CD1c-positive myeloid dendritic cell (primary cell): ENCODE results near the gene ZNF446.
"Not testable (repeated sequence)": the region's sequence is repeated elsewhere in the genome, so short reads cannot be mapped to it uniquely, and the experiment has no call there.

ENCODE experiments used
- DNase-seq: peaks from one replicate; pipeline ENCODE4 v3.0.0-alpha.2; 2016; ENCODE audit errors: extremely low spot score

The ZNF446 gene

DNA sequence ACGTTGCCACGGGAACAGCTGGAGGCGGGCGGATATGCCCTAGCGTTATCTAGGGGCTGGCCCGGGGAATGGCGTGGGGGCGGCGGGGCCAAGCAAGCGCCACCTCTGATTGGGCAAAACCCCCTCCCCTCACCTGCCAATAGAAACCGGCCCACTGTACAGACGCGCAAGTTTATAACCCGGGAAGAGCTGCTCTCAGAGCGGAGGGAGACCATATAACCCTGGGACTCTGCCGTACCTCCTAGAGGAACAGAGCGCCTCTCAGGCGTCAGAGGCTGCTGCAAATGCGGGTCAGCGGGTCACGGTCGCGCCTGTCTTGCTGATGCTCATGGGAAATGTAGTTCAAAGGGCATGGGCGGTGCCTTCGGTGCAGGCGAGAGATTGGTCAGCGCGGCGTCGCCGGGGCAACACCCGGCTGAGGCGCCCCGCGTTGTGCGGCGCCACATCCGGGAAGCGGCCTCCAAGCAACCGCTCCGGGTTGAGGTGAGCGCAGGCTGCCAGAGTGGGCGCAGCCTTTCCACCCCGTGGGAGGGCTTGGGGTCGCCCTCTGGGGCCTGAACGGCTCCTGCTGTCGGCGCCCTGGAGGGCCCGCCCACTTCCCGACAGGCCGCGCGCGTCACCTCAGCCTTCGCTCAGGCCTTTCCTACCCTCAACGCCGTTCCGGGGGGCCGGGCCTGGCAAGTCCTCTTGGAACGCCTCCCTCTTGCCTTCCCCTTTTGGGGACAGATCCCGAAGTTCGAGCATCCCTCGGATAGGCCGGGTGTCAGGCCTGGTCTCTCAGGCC lies at the start of gene ZNF446:
Gene ZNF446 (plus strand): TSS at position 639 of the 784 bp plus-strand sequence. CDS start 867 bp downstream, outside the sequence.
- peak; percentile 97 for DNase-seq

DNA sequence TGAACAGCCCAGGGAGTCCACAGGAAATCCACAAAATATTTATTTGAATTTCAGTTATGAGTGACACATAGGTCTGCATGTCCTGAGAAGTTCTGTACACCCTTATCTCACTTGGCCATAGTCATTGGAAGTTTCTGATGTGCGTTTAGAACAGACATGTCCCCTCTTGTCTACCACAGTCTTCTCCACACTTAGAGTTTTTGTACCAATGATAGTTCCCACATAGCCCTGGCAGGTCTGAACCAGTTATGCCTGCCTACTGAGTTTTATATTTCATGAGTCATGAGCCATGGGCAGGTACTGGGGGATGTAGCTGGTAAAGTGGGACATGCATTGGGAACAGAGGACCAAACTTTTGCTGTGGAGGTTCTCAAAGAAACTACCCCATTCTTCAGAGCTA lies 47.5 kb upstream of the ZNF446 start:
- DNase-seq, result no peak

DNA sequence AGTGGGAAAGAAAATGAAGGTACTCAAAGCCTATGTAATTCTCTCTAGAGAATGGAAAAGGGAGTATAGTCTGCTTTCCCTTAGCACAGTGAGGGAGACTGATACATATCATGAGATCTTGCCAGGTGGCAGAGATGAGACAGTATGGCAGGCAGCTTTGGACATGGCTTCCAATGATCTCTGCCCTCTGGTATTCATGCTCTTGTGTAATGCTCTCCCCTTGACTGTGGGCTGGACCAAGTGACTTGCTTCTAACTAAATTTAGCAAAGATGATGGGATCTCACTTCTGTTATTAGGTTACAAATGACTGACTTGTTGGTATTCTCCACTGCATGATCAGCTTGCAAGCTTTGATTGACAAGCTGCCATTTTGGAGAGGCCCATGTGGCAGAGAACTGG lies 46.4 kb upstream of the ZNF446 start:
- no peak for DNase-seq

DNA sequence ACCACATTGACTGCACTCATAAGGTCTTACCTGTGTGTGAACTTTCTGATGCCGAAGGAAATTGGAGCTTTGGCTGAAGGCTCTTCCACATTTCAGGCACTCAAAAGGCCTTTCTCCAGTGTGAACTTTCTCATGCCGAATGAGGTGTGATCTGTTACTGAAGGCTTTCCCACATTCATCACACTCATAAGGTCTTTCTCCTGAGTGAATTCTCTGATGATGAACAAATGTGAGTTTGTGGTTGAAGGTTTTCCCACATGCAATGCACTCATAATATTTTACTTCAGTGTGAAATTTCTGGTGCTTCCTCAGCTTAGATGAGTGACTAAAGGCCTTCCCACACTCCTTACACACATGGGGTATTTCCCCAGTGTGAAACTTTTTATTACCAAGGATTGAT lies 41.9 kb upstream of the ZNF446 start:
- DNase-seq, result no peak

DNA sequence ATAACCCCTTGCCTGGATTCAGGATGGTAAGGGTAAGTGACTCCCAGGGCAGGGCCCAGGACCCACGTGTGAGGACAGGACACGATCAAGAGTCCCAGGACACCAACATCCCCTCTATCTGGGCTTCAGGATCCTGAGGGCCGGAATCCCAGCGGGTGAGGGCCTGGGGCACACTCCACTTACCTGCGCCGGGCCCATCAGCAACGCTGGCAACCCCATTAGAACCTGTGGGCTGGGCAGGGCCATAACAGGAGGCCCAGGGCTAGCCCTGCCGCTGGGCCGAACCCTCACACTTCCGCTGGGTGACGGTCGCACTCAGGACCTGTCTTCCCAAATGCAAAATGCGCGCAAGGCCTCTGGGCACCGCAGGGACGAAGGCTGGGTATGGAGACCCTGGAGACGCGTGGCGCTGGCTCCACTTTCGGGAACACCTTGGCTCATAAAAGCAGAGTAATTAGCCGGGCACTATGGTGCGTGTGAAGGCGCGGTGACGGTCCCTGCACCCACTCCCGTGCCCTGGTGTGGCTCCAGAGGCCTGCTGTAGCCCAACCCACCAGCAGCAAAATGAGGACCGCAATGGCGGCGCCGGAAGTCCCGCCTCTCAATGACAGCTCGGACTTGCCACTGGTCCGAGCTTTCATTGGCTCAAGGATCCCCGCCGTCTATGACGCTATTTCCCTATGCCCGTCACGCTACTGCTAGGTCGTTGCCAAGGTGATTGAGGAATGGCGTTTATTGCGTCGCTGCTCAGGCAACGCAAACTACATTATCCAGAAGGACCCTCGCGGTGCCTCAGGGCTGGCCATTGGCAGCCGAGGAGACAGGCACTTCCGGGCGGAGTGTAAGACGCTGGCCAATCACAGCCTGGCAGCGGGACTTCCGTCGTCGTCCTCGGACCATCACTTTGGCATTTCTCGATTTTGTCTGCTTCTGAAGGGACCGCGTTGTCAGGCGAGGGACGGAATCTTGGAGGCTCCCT lies 36.3 kb upstream of the ZNF446 start, which contains the start of gene ZNF132:
Gene ZNF132 (minus strand): TSS at position 578 of the 979 bp plus-strand sequence. CDS start 332 bp downstream, at position 246.
- DNase-seq, result peak; percentile 100

DNA sequence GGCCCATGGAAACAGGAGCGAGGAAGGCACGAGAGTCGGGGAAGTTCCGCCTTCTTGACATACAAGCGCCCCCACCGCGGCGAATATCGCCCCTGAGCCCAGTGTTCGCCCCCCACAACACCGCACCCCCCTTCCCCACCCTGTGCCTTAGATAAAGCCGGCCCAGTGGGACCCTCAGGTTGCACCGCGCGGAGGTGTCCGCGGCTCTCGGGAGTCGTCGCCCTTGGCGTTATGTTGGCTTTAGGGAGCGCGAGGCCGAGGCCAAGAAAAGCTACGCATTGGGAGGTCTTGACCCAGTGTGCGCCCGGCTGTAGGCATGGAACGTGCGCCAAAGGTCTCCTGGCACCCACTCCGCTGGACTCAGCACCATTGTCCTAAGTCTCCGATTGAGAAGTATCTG lies 35.6 kb upstream of the ZNF446 start:
- no peak for DNase-seq

DNA sequence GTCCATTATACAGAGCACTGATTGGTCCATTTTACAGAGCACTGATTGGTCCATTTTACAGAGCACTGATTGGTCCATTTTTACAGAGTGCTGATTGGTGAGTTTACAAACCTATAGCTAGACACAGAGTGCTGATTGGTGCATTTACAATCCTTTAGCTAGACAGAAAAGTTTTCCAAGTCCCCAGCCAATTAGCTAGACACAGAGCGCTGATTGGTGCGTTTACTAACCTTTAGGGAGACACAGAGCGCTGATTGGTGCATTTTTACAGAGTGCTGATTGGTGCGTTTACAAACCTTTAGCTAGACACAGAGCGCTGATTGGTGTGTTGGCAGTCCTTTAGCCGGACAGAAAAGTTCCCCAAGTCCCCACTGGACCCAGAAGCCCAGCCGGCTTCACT lies 33.2 kb upstream of the ZNF446 start:
- DNase-seq, result not testable (repeated sequence)

DNA sequence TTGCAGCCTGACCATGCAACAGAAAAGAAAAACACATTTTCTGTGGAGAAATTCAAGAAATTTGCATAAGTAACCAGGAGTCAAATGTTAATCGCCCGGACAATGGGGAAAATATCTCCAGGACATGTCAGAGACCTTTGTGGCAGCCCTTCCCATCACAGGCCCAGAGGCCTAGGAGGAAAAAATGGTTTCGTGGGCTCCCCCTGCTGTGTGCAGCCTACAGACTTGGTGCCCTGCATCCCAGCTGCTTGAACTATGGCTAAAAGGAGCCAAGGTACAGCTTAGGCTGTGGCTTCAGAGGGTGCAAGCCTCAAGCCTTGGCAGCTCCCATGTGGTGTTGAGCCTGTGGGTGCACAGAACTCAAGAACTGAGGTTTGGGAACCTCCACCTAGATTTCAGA lies 27.3 kb upstream of the ZNF446 start:
- DNase-seq, result not testable (repeated sequence)

DNA sequence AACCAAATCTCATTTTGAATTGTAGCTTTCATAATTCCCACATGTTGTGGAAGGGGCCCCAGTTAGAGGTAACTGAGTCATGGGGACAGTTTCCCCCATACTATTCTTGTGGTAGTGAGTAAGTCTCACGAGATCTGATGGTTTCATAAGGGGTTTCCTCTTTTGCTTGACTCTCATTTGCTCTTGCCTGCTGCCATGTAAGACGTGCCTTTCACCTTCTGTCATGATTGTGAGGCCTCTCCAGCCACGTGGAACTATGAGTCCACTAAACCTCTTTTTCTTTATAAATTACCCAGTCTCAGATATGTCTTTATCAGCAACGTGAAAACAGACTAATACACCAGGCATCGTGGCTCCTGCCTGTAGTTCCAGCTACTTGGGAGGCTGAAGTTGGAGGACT lies 26.2 kb upstream of the ZNF446 start:
- not testable (repeated sequence) for DNase-seq

DNA sequence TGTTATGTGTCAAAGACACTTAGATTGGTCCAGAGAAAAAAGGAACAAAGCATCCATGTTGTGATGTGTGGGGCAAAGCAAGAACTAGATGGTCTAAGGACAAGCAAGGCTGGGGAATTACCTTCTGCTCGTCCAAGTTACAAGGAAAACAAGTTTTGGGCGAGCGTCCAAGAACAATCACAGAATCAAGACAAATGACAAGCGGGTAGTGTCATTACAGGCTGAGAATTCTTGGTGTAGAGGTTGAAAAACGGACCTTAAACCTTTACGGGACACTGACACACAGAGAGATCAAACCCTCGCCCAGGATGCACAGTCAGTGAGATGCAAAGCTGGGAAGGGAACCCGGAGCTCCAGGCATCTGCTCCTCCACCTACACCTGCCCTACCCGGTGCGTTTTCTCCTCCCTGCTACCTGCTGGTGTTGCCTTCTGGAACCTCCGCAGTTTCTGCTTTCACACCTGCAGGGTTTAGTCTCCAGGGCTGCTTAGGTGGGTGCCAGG lies 25.2 kb upstream of the ZNF446 start:
- DNase-seq, result peak; percentile 15

DNA sequence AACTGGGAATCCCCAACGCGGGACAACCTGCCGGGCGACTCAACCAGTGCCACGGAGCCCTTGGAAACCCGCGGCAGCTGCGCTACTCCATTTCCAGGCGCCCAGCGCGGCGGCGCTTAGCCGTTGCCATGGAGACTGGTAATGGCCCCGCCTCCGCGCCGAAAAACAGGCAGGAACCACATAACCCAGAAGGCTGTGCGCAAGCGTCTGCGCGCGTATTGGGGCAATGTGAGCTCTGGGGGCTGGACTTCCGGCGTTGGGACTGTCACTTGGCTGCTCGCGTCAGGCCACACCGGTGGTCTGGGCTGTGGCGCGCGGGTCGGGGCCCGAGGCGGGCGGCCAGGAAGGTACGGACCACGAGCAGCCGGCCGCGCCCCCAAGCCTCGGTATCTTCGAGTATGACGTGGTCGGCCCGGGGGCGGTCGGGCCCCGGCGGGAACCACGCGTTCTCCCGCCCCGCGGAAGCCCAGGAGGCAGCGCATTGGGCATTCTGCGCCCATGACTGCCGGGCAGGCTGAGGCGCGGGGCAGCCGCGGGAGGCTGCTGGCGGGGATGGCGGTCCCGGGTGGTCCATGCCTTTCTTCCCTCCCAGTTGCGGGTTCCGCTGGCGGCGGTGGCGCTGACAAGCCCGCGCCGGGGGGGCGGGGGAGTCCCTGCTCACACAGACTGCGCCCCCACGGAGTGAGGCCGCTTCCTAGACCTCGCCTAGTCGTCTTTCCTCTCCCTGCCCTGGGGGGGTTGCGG lies 24.6 kb upstream of the ZNF446 start, which contains the start of gene ZNF324B:
Gene ZNF324B (plus strand): TSS at position 265 of the 744 bp plus-strand sequence. CDS start 2,080 bp downstream, outside the sequence.
- DNase-seq, result peak; percentile 99

DNA sequence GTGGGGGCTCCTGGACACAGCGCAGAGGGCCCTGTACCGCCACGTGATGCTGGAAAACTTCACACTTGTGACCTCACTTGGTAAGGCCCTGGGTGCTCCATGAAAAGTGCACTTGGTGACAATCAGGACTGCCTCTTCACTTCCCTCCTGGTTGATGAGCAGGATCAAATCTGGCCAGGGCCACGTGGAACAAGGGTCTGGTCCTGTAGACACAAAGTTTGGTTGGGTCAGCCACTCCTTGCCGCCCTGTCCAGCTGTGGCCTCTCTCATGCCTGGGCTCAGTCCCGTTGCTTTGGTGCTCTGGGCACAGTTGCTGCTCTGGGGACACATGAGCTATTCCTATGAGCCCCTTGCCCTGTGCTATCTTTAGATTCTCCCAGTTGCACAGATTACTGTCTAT lies 22.4 kb upstream of the ZNF446 start:
- DNase-seq, result no peak

DNA sequence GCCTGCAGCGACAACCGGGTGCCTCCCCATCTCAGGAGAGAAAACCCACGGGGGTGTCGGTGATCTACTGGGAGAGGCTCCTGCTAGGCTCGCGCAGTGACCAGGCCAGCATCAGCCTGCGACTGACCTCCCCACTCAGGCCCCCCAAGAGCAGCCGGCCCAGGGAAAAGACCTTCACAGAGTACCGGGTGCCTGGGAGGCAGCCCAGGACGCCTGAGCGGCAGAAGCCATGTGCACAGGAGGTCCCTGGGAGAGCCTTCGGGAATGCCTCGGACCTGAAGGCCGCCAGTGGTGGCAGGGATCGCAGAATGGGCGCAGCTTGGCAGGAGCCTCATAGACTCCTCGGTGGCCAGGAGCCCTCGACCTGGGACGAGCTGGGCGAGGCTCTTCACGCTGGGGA lies 20.8 kb upstream of the ZNF446 start:
- DNase-seq, result no peak

DNA sequence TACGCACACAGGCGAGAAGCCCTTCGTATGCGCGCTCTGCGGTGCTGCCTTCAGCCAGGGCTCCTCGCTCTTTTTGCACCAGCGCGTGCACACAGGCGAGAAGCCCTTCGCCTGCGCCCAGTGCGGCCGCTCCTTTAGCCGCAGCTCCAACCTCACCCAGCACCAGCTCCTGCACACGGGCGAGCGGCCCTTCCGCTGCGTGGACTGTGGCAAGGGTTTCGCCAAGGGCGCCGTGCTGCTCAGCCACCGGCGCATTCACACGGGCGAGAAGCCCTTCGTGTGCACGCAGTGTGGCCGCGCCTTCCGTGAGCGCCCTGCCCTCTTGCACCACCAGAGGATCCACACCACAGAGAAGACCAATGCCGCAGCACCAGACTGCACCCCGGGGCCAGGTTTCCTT lies 20.0 kb upstream of the ZNF446 start:
- DNase-seq, result no peak

DNA sequence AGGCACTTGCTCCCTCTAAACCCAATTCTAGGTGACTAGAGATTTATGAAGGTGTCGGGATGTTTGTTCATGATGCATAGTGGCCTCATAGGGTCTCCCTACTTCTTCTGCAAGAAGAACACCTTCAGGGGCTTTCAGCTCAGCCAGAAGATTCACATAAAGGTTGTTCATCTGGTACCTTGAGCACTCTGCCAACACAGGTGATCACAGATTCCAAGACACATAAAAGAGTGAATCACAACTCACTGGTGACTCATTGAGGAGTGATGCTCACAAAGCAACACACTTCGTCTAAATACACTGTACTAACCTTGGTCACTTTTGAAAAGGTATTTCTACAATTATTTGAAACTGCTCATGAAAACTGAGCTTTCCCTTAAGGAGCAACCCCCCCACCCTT lies 16.1 kb upstream of the ZNF446 start:
- DNase-seq, result no peak

DNA sequence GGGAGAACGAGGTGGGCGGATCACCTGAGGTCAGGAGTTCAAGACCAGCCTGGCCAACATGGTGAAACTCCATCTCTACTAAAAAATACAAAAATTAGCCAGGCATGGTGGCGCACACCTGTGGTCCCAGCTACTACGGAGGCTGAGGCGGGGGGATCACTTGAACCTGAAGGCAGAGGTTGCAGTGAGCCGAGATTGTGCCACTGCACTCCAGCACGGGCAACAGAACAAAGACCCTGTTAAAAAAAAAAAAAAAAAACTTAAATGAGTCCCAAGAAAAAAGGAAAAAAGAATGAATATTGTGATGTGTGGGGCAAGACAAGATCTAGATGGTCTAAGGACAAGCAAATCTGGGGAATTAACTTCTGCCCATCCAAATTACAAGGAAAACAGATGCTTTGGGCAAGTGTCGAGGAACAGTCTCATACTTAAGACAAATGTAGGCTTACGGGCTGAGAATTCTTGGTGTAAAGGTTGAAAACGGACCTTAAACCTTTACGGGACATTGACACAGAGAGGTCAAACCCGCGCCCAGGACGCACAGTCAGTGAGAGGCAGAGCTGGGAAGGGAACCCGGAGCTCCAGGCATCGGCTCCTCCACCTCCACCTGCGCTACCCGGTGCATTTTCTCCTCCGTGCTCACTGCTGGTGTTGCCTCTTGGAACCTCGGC lies 9.9 kb upstream of the ZNF446 start:
- no peak for DNase-seq

DNA sequence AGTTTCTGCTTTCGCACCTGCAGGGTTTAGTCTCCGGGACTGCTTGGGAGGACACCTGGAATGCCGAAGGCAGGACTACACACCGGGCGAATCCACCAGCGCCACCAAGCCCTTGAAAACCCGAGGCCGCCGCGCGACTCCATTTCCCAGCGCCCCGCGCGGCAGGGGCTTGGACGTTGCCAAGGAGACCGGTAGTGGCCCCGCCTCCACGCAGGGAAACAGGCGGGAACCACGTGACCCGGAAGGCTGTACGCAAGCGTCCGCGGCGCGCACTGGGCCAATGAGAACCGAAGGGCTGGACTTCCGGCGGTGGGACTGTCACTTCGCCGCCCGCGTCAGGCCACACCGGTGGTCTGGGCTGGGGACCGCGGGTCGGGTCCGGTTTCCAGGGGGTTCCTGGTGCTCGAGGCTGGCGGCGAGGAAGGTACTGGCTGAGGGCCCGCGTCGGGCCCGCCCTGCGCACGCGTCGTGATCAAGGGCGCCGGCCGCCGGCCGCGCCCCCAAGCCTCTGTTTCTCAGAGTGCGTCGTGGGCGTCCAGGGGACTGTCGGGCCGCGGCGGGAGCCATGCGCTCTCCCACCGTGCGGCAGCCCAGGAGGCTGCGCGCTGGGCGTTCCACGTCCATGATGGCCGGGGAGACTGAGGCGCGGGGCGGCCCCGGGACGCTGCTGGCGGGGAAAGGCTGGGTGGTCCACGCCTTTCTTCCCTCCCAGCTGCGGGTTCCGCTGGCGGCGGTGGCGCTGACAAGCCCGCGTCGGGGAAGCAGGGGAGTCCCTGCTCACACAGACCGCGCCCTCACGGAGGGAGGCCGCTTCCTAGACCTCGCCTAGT lies 9.2 kb upstream of the ZNF446 start, which contains the start of gene ZNF324:
Gene ZNF324 (plus strand): TSS at position 321 of the 830 bp plus-strand sequence. CDS start 2,106 bp downstream, outside the sequence.
- DNase-seq, result peak; percentile 99

DNA sequence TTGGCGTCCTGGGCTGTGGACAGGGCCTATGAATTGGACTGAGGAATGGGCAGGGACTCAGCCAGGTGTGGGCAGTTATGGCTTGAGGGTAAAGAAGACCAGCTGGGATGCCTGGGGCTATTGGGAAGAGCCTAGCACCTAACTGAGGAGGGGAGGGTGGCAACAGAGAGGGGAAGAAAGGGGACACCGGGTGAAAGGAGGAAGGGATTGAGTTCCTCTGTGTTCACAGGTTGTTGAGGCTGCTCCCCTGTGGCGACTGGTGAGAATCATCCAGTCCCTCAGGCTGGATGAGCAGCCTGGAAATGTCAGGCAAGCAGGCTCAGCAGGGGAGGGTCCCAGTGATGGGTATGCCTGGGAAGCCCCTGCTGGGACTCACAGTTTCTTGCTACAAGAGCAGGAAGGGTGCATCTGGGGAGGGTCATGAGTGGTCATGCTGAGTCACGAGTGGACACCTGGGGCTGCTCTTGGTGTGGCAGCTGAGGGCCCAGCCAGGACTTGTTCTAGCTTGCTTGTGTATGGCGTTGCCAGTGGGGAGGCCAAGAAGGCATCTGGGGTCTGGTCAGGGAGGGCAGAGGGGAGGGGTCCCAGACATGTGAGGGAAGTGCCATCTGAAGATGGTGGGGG lies 7.8 kb upstream of the ZNF446 start:
- DNase-seq, result no peak

DNA sequence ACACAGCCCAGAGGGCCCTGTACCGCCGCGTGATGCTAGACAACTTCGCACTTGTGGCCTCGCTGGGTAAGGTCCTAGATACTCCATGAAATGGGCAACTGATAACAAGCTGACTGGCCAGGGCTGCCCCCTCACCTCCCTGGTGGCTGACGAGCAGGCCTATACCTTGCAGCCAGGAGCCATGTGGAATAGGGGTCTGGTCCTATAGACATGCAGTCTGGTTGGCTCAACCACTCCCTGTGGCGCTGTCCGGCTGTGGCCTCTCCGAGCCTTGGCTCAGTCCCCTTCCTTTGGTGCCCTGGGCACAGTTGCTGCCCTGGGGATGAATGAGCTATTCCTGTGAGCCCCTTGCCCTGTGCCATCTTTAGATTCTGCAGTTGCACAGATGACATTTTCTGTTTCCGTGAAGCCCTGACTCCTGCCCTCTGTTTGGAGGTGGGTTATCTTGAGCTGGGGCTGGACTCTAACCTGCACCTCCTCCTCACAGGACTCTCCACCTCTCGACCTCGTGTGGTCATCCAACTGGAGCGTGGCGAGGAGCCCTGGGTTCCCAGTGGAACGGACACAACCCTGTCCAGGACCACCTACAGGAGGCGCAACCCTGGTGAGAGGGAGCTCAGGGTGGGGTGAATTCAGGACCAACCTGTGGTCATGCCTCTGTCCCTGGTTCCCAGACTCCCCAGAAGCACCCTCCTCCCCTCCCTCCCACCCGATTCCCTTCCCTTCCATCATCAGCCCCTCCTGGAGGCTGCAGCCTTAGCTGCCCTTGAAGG lies 6.7 kb upstream of the ZNF446 start:
- no peak for DNase-seq
